HCT116 (cell line): ENCODE results near the gene MTFP1. TPM values are rescaled to one million over a fixed set of nuclear protein-coding genes. Genes with fewer than 3 reads are reported as not detected.

Experiments
- ATAC-seq: fragments of 200-7000 bp; cut with Tn5 transposase; 2 replicates; pipeline ENCODE4 v1.9.1; 2020; ENCODE audit warnings: mild to moderate bottlenecking, moderate library complexity
- BruUV-seq: library from RNA; stranded (reverse); fragments of 400-500 nt; replicated peaks from 2 replicates; lab custom pipeline; 2021; lab: Mats Ljungman, UMichigan
- CTCF ChIA-PET: fragments of 300-600 bp; sonication (Branson Sonifier 250); formaldehyde crosslinking; loops from one replicate; lab custom pipeline; 2021; ENCODE audit warnings: antibody characterized with exemption; lab: Charles Lee
- POLR2A ChIA-PET: fragments of 300-600, 350-600 bp; sonication (Branson Sonifier 250); formaldehyde crosslinking; loops from one replicate; lab custom pipeline; 2021; ENCODE audit warnings: antibody characterized with exemption; lab: Charles Lee
- RAD21 ChIA-PET, 2 experiments: fragments of 300-600 bp; sonication (Branson Sonifier 250); formaldehyde crosslinking; loops; one replicate each; lab custom pipeline; 2023; ENCODE audit warnings: low total read pairs in 2 of 2; ENCODE audit not compliant: uncharacterized antibody in 2 of 2, unreplicated experiment in 2 of 2, low non-redundant PET in 1 of 2; lab: Charles Lee
- DNase-seq: peaks from one replicate; pipeline ENCODE4 v3.0.0-alpha.2; 2010; ENCODE audit warnings: low read depth, low spot score
- H2AFZ ChIP-seq: fragments of 200-600 bp; shearing (Covaris generic), sonication (generic); 2 replicates; pipeline ENCODE4 v1.6.1; 2017; ENCODE audit warnings: low read depth, mixed run types, mixed read lengths, antibody characterized with exemption, low read length; ENCODE audit not compliant: poor library complexity, severe bottlenecking
- H3K27ac ChIP-seq: 2 replicates; pipeline ENCODE4 v1.5.1; 2012; ENCODE audit warnings: low read depth, low read length
- H3K27me3 ChIP-seq: fragments of 200-600 bp; sonication (generic); 2 replicates; pipeline ENCODE4 v1.6.1; 2016; ENCODE audit warnings: mixed run types, low read length, mixed read lengths; ENCODE audit not compliant: insufficient read depth
- H3K36me3 ChIP-seq, 2 experiments: fragments of 200-500 bp in 1 of 2; fragments of 200-600 bp in 1 of 2; sonication (Bioruptor generic) in 1 of 2; sonication (generic) in 1 of 2; 2 replicates each; pipeline versions ENCODE4 v1.5.1 to v1.6.1; 2014 to 2016; ENCODE audit warnings: low read length in 2 of 2, inconsistent platforms in 1 of 2, mixed read lengths in 1 of 2, mixed run types in 1 of 2; ENCODE audit not compliant: insufficient read depth in 2 of 2, control insufficient read depth in 1 of 2
- H3K4me1 ChIP-seq, 2 experiments: fragments of 200-600 bp in 1 of 2; sonication (generic) in 1 of 2; 2 replicates each; pipeline versions ENCODE4 v1.5.1 to v1.6.1; 2012 to 2017; ENCODE audit warnings: low read length in 2 of 2, inconsistent platforms in 1 of 2, mild to moderate bottlenecking in 1 of 2, mixed read lengths in 1 of 2, mixed run types in 1 of 2, moderate library complexity in 1 of 2; ENCODE audit not compliant: insufficient read depth in 2 of 2, control insufficient read depth in 1 of 2
- H3K4me2 ChIP-seq: fragments of 200-600 bp; sonication (generic); 2 replicates; pipeline ENCODE4 v1.6.1; 2017; ENCODE audit warnings: mixed run types, low read length, mixed read lengths
- H3K4me3 ChIP-seq, 2 experiments: fragments of 200-600 bp in 1 of 2; sonication (generic) in 1 of 2; replicated peaks in 1 of 2; 2 replicates each; pipeline ENCODE4 v1.5.1; 2011 to 2016; ENCODE audit warnings: low read length in 2 of 2, control low read depth in 1 of 2, low read depth in 1 of 2, mild to moderate bottlenecking in 1 of 2, mixed read lengths in 1 of 2, mixed run types in 1 of 2
- H3K79me2 ChIP-seq: fragments of 200-600 bp; sonication (generic); 2 replicates; pipeline ENCODE4 v1.6.1; 2017; ENCODE audit warnings: mild to moderate bottlenecking, mixed run types, low read length, moderate library complexity, mixed read lengths; ENCODE audit not compliant: insufficient read depth
- H3K9ac ChIP-seq: fragments of 200-600 bp; sonication (generic); 2 replicates; pipeline ENCODE4 v1.6.1; 2016; ENCODE audit warnings: low read length, mixed read lengths
- H3K9me2 ChIP-seq: fragments of 200-600 bp; sonication (generic), shearing (Covaris generic); 2 replicates; pipeline ENCODE4 v1.6.1; 2017; ENCODE audit warnings: mixed run types, mild to moderate bottlenecking, moderate library complexity; ENCODE audit not compliant: insufficient read depth
- H3K9me3 ChIP-seq, 2 experiments: fragments of 200-500 bp in 1 of 2; fragments of 200-600 bp in 1 of 2; sonication (Bioruptor generic) in 1 of 2; sonication (generic) in 1 of 2; 2 replicates each; pipeline ENCODE4 v1.6.1; 2014 to 2017; ENCODE audit warnings: low read length in 2 of 2, mixed read lengths in 2 of 2, inconsistent platforms in 1 of 2, low read depth in 1 of 2, mild to moderate bottlenecking in 1 of 2, mixed run types in 1 of 2, moderate library complexity in 1 of 2; ENCODE audit not compliant: control insufficient read depth in 1 of 2, insufficient read depth in 1 of 2
- H4K20me1 ChIP-seq: fragments of 200-600 bp; sonication (generic), shearing (Covaris generic); 2 replicates; pipeline ENCODE4 v1.6.1; 2017; ENCODE audit warnings: mixed run types, mild to moderate bottlenecking, moderate library complexity; ENCODE audit not compliant: insufficient read depth
- EGR1 ChIP-seq: IDR thresholded peaks from 2 replicates; pipeline ENCODE4 v1.6.1; 2012; ENCODE audit warnings: low read depth
- EZH2 ChIP-seq: fragments of 200-600 bp; sonication (generic); IDR thresholded peaks from 2 replicates; pipeline ENCODE4 v1.6.1; 2017; ENCODE audit warnings: antibody characterized with exemption, mixed run types
- EZH2phosphoT487 ChIP-seq: fragments of 200-600 bp; IDR thresholded peaks from 2 replicates; pipeline ENCODE4 v1.6.1; 2018; ENCODE audit warnings: antibody characterized with exemption, borderline replicate concordance
- FOSL1 ChIP-seq: IDR thresholded peaks from 2 replicates; pipeline ENCODE4 v1.6.1; 2012; ENCODE audit warnings: low read depth
- POLR2A ChIP-seq: IDR thresholded peaks from 2 replicates; pipeline ENCODE4 v1.7.0; 2011; ENCODE audit warnings: borderline replicate concordance; ENCODE audit not compliant: insufficient read depth, insufficient read length; ENCODE audit errors: extremely low read depth
- RAD21 ChIP-seq: IDR thresholded peaks from 2 replicates; pipeline ENCODE4 v1.6.1; 2012; ENCODE audit warnings: low read depth, mild to moderate bottlenecking
- SP1 ChIP-seq: IDR thresholded peaks from 2 replicates; pipeline ENCODE4 v1.6.1; 2012; ENCODE audit warnings: low read depth
- SRF ChIP-seq: IDR thresholded peaks from 2 replicates; pipeline ENCODE4 v1.6.1; 2012; ENCODE audit warnings: low read depth
- TCF7L2 ChIP-seq: IDR thresholded peaks from 2 replicates; pipeline ENCODE4 v1.7.0; 2011; ENCODE audit warnings: borderline replicate concordance, inconsistent platforms; ENCODE audit not compliant: insufficient read depth, insufficient read length; ENCODE audit errors: extremely low read depth
- ZFX ChIP-seq: fragments of 450-650 bp; IDR thresholded peaks from 2 replicates; pipeline ENCODE4 v1.6.1; 2017
- ZNF274 ChIP-seq: fragments of 200-500 bp; sonication (Bioruptor generic); IDR thresholded peaks from 2 replicates; pipeline ENCODE4 v1.6.1; 2014; ENCODE audit warnings: mild to moderate bottlenecking, low read depth, low read length, inconsistent platforms
- intact Hi-C: fragments of 100-400 bp; cut with micrococcal nuclease; formaldehyde crosslinking; loops from 2 replicates; pipeline ENCODE4 v1.10.0; 2022
- total RNA-seq: library from RNA; stranded (reverse); gene quantifications from one replicate; pipeline ENCODE4 v1.2.1, GENCODE V29; 2021; ENCODE audit not compliant: unreplicated experiment
- TF ChIP-seq, protein P1 (sequence below), 3 experiments: fragments of 200-600 bp in 1 of 3; sonication (generic) in 1 of 3; IDR thresholded peaks in 2 of 3; conservative IDR thresholded peaks in 1 of 3; 2 replicates each; pipeline ENCODE4 v1.5.1; 2012 to 2017; ENCODE audit warnings: low read depth in 2 of 3, low read length in 2 of 3, antibody characterized with exemption in 1 of 3, borderline replicate concordance in 1 of 3, control low read depth in 1 of 3, mild to moderate bottlenecking in 1 of 3, mixed read lengths in 1 of 3, mixed run types in 1 of 3, moderate library complexity in 1 of 3; ENCODE audit not compliant: insufficient read depth in 1 of 3
- TF ChIP-seq, protein P2 (sequence below): IDR thresholded peaks from 2 replicates; pipeline ENCODE4 v1.6.1; 2012
- TF ChIP-seq, protein P3 (sequence below): IDR thresholded peaks from 2 replicates; pipeline ENCODE4 v1.6.1; 2012; ENCODE audit warnings: low read depth

Gene MTFP1
- total RNA-seq, 1 experiment from 2014 or later, result 36.1 TPM

DNA sequence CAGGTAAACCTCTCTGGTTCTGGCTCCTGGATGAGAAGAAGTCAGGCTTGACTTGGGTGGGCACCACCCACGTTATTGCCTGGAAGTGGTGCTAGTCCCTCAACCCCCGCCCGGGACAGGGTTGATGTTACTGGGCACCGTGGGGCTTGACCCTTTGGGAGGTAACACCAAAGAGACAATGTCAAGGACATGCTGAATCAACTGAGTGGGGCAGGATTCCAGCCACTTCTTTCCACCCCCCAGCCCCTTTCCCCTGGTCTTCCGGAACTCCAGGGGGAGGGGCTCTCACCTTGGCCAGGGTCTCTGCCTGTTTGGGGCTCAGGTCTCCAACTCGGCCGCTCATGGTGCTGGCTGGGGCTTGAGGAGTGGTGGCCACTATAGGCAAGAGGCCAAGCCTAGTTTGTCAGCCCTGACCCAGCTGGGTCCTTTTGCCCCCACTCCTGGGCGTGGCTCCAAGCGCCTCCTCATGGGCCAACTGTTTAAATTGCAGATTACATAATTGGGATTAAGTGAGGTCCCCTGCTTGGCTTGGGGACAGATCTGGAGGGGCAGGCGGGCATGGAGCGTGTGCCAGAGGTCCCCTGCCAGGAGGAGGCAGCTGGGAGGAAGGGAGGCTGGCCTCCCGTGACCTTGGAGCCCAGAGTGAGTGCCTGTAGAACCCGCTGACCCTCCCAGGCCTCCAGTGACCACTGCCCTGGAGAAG is 46.2 kb downstream of the MTFP1 start, which contains the start of gene SEC14L3:
Gene SEC14L3 (minus strand): TSS at position 402 of the 703 bp plus-strand sequence. CDS start 59 bp downstream, at position 343.
- ChIA-PET RAD21 (no interaction called here), CTCF (no interaction called here), POLR2A (no interaction called here)
- no peak for DNase-seq
- no peak for ATAC-seq
- intact Hi-C loops, result no loop called here
- no peaks in the 10 kb centered on the region for H3K9me2 ChIP-seq
- no peaks in the 10 kb centered on the region for H3K4me1 ChIP-seq
- no peaks in the 10 kb centered on the region for H3K36me3 ChIP-seq
- no peak within 1 kb of the TSS for H3K4me2 ChIP-seq
- H3K9ac ChIP-seq, result no peak within 1 kb of the TSS
- H3K9me3 ChIP-seq, result no peaks in the 10 kb centered on the region
- no peak within 1 kb of the TSS for H3K4me3 ChIP-seq
- no peaks in the 10 kb centered on the region for H4K20me1 ChIP-seq
- TF ChIP-seq ZFX, result no peak
- TF ChIP-seq, protein P1, sequence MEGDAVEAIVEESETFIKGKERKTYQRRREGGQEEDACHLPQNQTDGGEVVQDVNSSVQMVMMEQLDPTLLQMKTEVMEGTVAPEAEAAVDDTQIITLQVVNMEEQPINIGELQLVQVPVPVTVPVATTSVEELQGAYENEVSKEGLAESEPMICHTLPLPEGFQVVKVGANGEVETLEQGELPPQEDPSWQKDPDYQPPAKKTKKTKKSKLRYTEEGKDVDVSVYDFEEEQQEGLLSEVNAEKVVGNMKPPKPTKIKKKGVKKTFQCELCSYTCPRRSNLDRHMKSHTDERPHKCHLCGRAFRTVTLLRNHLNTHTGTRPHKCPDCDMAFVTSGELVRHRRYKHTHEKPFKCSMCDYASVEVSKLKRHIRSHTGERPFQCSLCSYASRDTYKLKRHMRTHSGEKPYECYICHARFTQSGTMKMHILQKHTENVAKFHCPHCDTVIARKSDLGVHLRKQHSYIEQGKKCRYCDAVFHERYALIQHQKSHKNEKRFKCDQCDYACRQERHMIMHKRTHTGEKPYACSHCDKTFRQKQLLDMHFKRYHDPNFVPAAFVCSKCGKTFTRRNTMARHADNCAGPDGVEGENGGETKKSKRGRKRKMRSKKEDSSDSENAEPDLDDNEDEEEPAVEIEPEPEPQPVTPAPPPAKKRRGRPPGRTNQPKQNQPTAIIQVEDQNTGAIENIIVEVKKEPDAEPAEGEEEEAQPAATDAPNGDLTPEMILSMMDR (IDR thresholded peaks at IDR 0.05 in 2 of 3, conservative IDR thresholded peaks at IDR 0.05 in 1 of 3; ENCODE audit: borderline replicate concordance in 1 of 3, insufficient read depth in 1 of 3, low read depth in 2 of 3, low read length in 2 of 3), result no peak
- TF ChIP-seq EZH2phosphoT487, result no peak
- TF ChIP-seq FOSL1, result no peak
- no peak for TF ChIP-seq SP1
- TF ChIP-seq RAD21, result no peak
- TF ChIP-seq, protein P2, sequence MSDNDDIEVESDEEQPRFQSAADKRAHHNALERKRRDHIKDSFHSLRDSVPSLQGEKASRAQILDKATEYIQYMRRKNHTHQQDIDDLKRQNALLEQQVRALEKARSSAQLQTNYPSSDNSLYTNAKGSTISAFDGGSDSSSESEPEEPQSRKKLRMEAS, result no peak
- no peak for TF ChIP-seq SRF
- TF ChIP-seq POLR2A, result no peak
- no peak for TF ChIP-seq EZH2
- TF ChIP-seq, protein P3, sequence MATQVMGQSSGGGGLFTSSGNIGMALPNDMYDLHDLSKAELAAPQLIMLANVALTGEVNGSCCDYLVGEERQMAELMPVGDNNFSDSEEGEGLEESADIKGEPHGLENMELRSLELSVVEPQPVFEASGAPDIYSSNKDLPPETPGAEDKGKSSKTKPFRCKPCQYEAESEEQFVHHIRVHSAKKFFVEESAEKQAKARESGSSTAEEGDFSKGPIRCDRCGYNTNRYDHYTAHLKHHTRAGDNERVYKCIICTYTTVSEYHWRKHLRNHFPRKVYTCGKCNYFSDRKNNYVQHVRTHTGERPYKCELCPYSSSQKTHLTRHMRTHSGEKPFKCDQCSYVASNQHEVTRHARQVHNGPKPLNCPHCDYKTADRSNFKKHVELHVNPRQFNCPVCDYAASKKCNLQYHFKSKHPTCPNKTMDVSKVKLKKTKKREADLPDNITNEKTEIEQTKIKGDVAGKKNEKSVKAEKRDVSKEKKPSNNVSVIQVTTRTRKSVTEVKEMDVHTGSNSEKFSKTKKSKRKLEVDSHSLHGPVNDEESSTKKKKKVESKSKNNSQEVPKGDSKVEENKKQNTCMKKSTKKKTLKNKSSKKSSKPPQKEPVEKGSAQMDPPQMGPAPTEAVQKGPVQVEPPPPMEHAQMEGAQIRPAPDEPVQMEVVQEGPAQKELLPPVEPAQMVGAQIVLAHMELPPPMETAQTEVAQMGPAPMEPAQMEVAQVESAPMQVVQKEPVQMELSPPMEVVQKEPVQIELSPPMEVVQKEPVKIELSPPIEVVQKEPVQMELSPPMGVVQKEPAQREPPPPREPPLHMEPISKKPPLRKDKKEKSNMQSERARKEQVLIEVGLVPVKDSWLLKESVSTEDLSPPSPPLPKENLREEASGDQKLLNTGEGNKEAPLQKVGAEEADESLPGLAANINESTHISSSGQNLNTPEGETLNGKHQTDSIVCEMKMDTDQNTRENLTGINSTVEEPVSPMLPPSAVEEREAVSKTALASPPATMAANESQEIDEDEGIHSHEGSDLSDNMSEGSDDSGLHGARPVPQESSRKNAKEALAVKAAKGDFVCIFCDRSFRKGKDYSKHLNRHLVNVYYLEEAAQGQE, result no peak
- TF ChIP-seq ZNF274, result no peak
- no peak for TF ChIP-seq TCF7L2
- no peak for TF ChIP-seq EGR1
- H3K27ac ChIP-seq, result no peak within 1 kb of the TSS
- no peak within 1 kb of the TSS for H2AFZ ChIP-seq
- H3K27me3 ChIP-seq, result peaks cover 10% of the 10 kb centered on the region; the same call in 1 of the 2 replicates
- no peaks in the 10 kb centered on the region for H3K79me2 ChIP-seq
- no TSS peak for BruUV-seq
